ENCODE data around the gene PDCD1LG2.
"Not testable (repeated sequence)": the region's sequence is repeated elsewhere in the genome, so short reads cannot be mapped to it uniquely, and the experiment has no call there.

The PDCD1LG2 gene

GRCh38 chr9:5510360-5510931 is at the start of gene PDCD1LG2:
PDCD1LG2 (plus strand) TSS chr9:5510531; CDS start chr9:5522547, 12,016 bp downstream.
- H3K27me3 ChIP-seq (ENCODE audit: control insufficient read depth, insufficient read depth, low read length), result no peaks in the 10 kb centered on the region
- no peaks in the 10 kb centered on the region for H3K36me3 ChIP-seq (ENCODE audit: control insufficient read depth, low read depth, low read length)
- no peaks in the 10 kb centered on the region for H3K9me3 ChIP-seq (ENCODE audit: control insufficient read depth, low read depth, low read length)
- H3K27ac ChIP-seq (ENCODE audit: low read length), result no peak within 1 kb of the TSS
- no peak within 1 kb of the TSS for H3K9ac ChIP-seq (ENCODE audit: low read length)
- H3K4me1 ChIP-seq (ENCODE audit: control insufficient read depth, low read depth, low read length), result no peaks in the 10 kb centered on the region
- H3K4me3 ChIP-seq (ENCODE audit: low read length), result no peak within 1 kb of the TSS

- not testable (repeated sequence) for H3K9me3 ChIP-seq (ENCODE audit: control insufficient read depth, low read depth, low read length); H3K27ac ChIP-seq (ENCODE audit: low read length); H3K4me1 ChIP-seq (ENCODE audit: control insufficient read depth, low read depth, low read length); H3K9ac ChIP-seq (ENCODE audit: low read length); H3K4me3 ChIP-seq (ENCODE audit: low read length); H3K36me3 ChIP-seq (ENCODE audit: control insufficient read depth, low read depth, low read length); H3K27me3 ChIP-seq (ENCODE audit: control insufficient read depth, insufficient read depth, low read length)
Measured at GRCh38 chr9:5464831-5465330, 45.5 kb upstream of the PDCD1LG2 start.

GRCh38 chr9:5466005-5466404 is 44.3 kb upstream of the PDCD1LG2 start:
- no peak overlapping the region for H3K27ac ChIP-seq (ENCODE audit: low read length)
- no peaks in the 10 kb centered on the region for H3K27me3 ChIP-seq (ENCODE audit: control insufficient read depth, insufficient read depth, low read length)
- H3K4me1 ChIP-seq (ENCODE audit: control insufficient read depth, low read depth, low read length), result no peaks in the 10 kb centered on the region
- no peak overlapping the region for H3K9ac ChIP-seq (ENCODE audit: low read length)
- no peak overlapping the region for H3K4me3 ChIP-seq (ENCODE audit: low read length)
- H3K9me3 ChIP-seq (ENCODE audit: control insufficient read depth, low read depth, low read length), result no peaks in the 10 kb centered on the region
- no peaks in the 10 kb centered on the region for H3K36me3 ChIP-seq (ENCODE audit: control insufficient read depth, low read depth, low read length)

GRCh38 chr9:5466766-5467165 is 43.6 kb upstream of the PDCD1LG2 start:
- Histone ChIP-seq H3K27ac (ENCODE audit: low read length) (no peak overlapping the region), H3K9me3 (ENCODE audit: control insufficient read depth, low read depth, low read length) (no peaks in the 10 kb centered on the region), H3K36me3 (ENCODE audit: control insufficient read depth, low read depth, low read length) (no peaks in the 10 kb centered on the region), H3K4me1 (ENCODE audit: control insufficient read depth, low read depth, low read length) (no peaks in the 10 kb centered on the region), H3K9ac (ENCODE audit: low read length) (no peak overlapping the region), H3K4me3 (ENCODE audit: low read length) (no peak overlapping the region), H3K27me3 (ENCODE audit: control insufficient read depth, insufficient read depth, low read length) (no peaks in the 10 kb centered on the region)

- Histone ChIP-seq H3K4me1 (ENCODE audit: control insufficient read depth, low read depth, low read length) (no peaks in the 10 kb centered on the region), H3K9ac (ENCODE audit: low read length) (no peak overlapping the region), H3K27ac (ENCODE audit: low read length) (no peak overlapping the region), H3K27me3 (ENCODE audit: control insufficient read depth, insufficient read depth, low read length) (no peaks in the 10 kb centered on the region), H3K9me3 (ENCODE audit: control insufficient read depth, low read depth, low read length) (no peaks in the 10 kb centered on the region), H3K4me3 (ENCODE audit: low read length) (no peak overlapping the region), H3K36me3 (ENCODE audit: control insufficient read depth, low read depth, low read length) (no peaks in the 10 kb centered on the region)
Measured at GRCh38 chr9:5468850-5469249, 41.5 kb upstream of the PDCD1LG2 start.

GRCh38 chr9:5470122-5470521 is 40.2 kb upstream of the PDCD1LG2 start:
- no peaks in the 10 kb centered on the region for H3K36me3 ChIP-seq (ENCODE audit: control insufficient read depth, low read depth, low read length)
- no peak overlapping the region for H3K9ac ChIP-seq (ENCODE audit: low read length)
- H3K27me3 ChIP-seq (ENCODE audit: control insufficient read depth, insufficient read depth, low read length), result no peaks in the 10 kb centered on the region
- no peaks in the 10 kb centered on the region for H3K4me1 ChIP-seq (ENCODE audit: control insufficient read depth, low read depth, low read length)
- H3K27ac ChIP-seq (ENCODE audit: low read length), result no peak overlapping the region
- H3K9me3 ChIP-seq (ENCODE audit: control insufficient read depth, low read depth, low read length), result no peaks in the 10 kb centered on the region
- H3K4me3 ChIP-seq (ENCODE audit: low read length), result no peak overlapping the region

- H3K4me3 ChIP-seq (ENCODE audit: low read length), result no peak overlapping the region
- no peaks in the 10 kb centered on the region for H3K4me1 ChIP-seq (ENCODE audit: control insufficient read depth, low read depth, low read length)
- H3K27ac ChIP-seq (ENCODE audit: low read length), result no peak overlapping the region
- H3K36me3 ChIP-seq (ENCODE audit: control insufficient read depth, low read depth, low read length), result no peaks in the 10 kb centered on the region
- no peaks in the 10 kb centered on the region for H3K9me3 ChIP-seq (ENCODE audit: control insufficient read depth, low read depth, low read length)
- H3K27me3 ChIP-seq (ENCODE audit: control insufficient read depth, insufficient read depth, low read length), result no peaks in the 10 kb centered on the region
- no peak overlapping the region for H3K9ac ChIP-seq (ENCODE audit: low read length)
Measured at GRCh38 chr9:5470816-5471215, 39.5 kb upstream of the PDCD1LG2 start.

- not testable (repeated sequence) for H3K27me3 ChIP-seq (ENCODE audit: control insufficient read depth, insufficient read depth, low read length); H3K9me3 ChIP-seq (ENCODE audit: control insufficient read depth, low read depth, low read length); H3K4me3 ChIP-seq (ENCODE audit: low read length); H3K36me3 ChIP-seq (ENCODE audit: control insufficient read depth, low read depth, low read length); H3K9ac ChIP-seq (ENCODE audit: low read length); H3K4me1 ChIP-seq (ENCODE audit: control insufficient read depth, low read depth, low read length); H3K27ac ChIP-seq (ENCODE audit: low read length)
Measured at GRCh38 chr9:5475611-5476010, 34.7 kb upstream of the PDCD1LG2 start.

GRCh38 chr9:5478206-5478605 is 32.1 kb upstream of the PDCD1LG2 start:
- no peaks in the 10 kb centered on the region for H3K9me3 ChIP-seq (ENCODE audit: control insufficient read depth, low read depth, low read length)
- H3K4me1 ChIP-seq (ENCODE audit: control insufficient read depth, low read depth, low read length), result no peaks in the 10 kb centered on the region
- no peaks in the 10 kb centered on the region for H3K27me3 ChIP-seq (ENCODE audit: control insufficient read depth, insufficient read depth, low read length)
- no peaks in the 10 kb centered on the region for H3K36me3 ChIP-seq (ENCODE audit: control insufficient read depth, low read depth, low read length)
- no peak overlapping the region for H3K27ac ChIP-seq (ENCODE audit: low read length)
- no peak overlapping the region for H3K4me3 ChIP-seq (ENCODE audit: low read length)
- H3K9ac ChIP-seq (ENCODE audit: low read length), result no peak overlapping the region

GRCh38 chr9:5479994-5480694 is 30.2 kb upstream of the PDCD1LG2 start:
- H3K36me3 ChIP-seq (ENCODE audit: control insufficient read depth, low read depth, low read length), result no peaks in the 10 kb centered on the region
- H3K4me3 ChIP-seq (ENCODE audit: low read length), result no peak overlapping the region
- H3K9ac ChIP-seq (ENCODE audit: low read length), result no peak overlapping the region
- H3K27me3 ChIP-seq (ENCODE audit: control insufficient read depth, insufficient read depth, low read length), result no peaks in the 10 kb centered on the region
- no peak overlapping the region for H3K27ac ChIP-seq (ENCODE audit: low read length)
- H3K9me3 ChIP-seq (ENCODE audit: control insufficient read depth, low read depth, low read length), result no peaks in the 10 kb centered on the region
- H3K4me1 ChIP-seq (ENCODE audit: control insufficient read depth, low read depth, low read length), result no peaks in the 10 kb centered on the region

GRCh38 chr9:5480919-5481318 is 29.4 kb upstream of the PDCD1LG2 start:
- no peak overlapping the region for H3K27ac ChIP-seq (ENCODE audit: low read length)
- H3K36me3 ChIP-seq (ENCODE audit: control insufficient read depth, low read depth, low read length), result no peaks in the 10 kb centered on the region
- no peaks in the 10 kb centered on the region for H3K9me3 ChIP-seq (ENCODE audit: control insufficient read depth, low read depth, low read length)
- H3K9ac ChIP-seq (ENCODE audit: low read length), result no peak overlapping the region
- H3K4me3 ChIP-seq (ENCODE audit: low read length), result no peak overlapping the region
- H3K4me1 ChIP-seq (ENCODE audit: control insufficient read depth, low read depth, low read length), result no peaks in the 10 kb centered on the region
- H3K27me3 ChIP-seq (ENCODE audit: control insufficient read depth, insufficient read depth, low read length), result no peaks in the 10 kb centered on the region

Data from iPS-18a (cell line).